PC-3 (cell line): Measurements from ENCODE around the gene DBH. TPM values are rescaled to one million over a fixed set of nuclear protein-coding genes. Genes with fewer than 3 reads are reported as not detected.
A peak's percentile ranks its signal among the peaks of the same experiment; 100 is the strongest.

Source experiments
- ATAC-seq: fragments of 200-7000 bp; cut with Tn5 transposase; 2 replicates; pipeline ENCODE4 v1.9.1; 2020; ENCODE audit warnings: mild to moderate bottlenecking, moderate library complexity
- BruUV-seq: library from RNA; stranded (reverse); fragments of 400-500 nt; replicated peaks from 2 replicates; lab custom pipeline; 2021; lab: Mats Ljungman, UMichigan
- CTCF ChIA-PET: fragments of 300-600 bp; sonication (Branson Sonifier 250); formaldehyde crosslinking; loops from one replicate; lab custom pipeline; 2022; ENCODE audit warnings: antibody characterized with exemption; lab: Charles Lee
- POLR2A ChIA-PET: fragments of 300-600 bp; sonication (Branson Sonifier 250); formaldehyde crosslinking; loops from one replicate; lab custom pipeline; 2022; ENCODE audit warnings: antibody characterized with exemption; ENCODE audit not compliant: unreplicated experiment; lab: Charles Lee
- DNase-seq: peaks from one replicate; pipeline ENCODE4 v3.0.0-alpha.2; 2015
- H2AFZ ChIP-seq: fragments of 300-600 bp; sonication (generic); 2 replicates; pipeline ENCODE4 v1.6.0; 2016; ENCODE audit warnings: antibody characterized with exemption, low read length
- H3F3A ChIP-seq: fragments of 300-600 bp; sonication (generic); one replicate; pipeline ENCODE4 v1.6.0; 2017; ENCODE audit warnings: antibody characterized with exemption, low read length, control low read depth, mild to moderate bottlenecking; ENCODE audit not compliant: unreplicated experiment
- H3K27ac ChIP-seq: fragments of 300-600 bp; sonication (generic); 2 replicates; pipeline ENCODE4 v1.5.1; 2016; ENCODE audit warnings: mild to moderate bottlenecking, low read length
- H3K27me3 ChIP-seq: fragments of 300-600 bp; sonication (generic); 2 replicates; pipeline ENCODE4 v1.6.1; 2016; ENCODE audit warnings: low read length, mixed read lengths
- H3K36me3 ChIP-seq: fragments of 300-600 bp; sonication (generic); 2 replicates; pipeline ENCODE4 v1.6.1; 2016; ENCODE audit warnings: low read depth, mixed run types, low read length, mixed read lengths
- H3K4me1 ChIP-seq: fragments of 300-600 bp; sonication (generic); 2 replicates; pipeline ENCODE4 v1.5.1; 2016; ENCODE audit warnings: low read length; ENCODE audit not compliant: insufficient read depth
- H3K4me2 ChIP-seq: fragments of 300-600 bp; sonication (generic); 2 replicates; pipeline ENCODE4 v1.6.0; 2016; ENCODE audit warnings: low read length
- H3K4me3 ChIP-seq: fragments of 300-600 bp; sonication (generic); 2 replicates; pipeline ENCODE4 v1.5.1; 2016; ENCODE audit warnings: mild to moderate bottlenecking, low read length, mixed read lengths
- H3K79me2 ChIP-seq: fragments of 300-600 bp; sonication (generic); 2 replicates; pipeline ENCODE4 v1.6.1; 2017; ENCODE audit warnings: low read length, mixed read lengths
- H3K9ac ChIP-seq: fragments of 300-600 bp; sonication (generic); 2 replicates; pipeline ENCODE4 v1.6.0; 2016; ENCODE audit warnings: mild to moderate bottlenecking, low read length
- H3K9me2 ChIP-seq: fragments of 300-600 bp; sonication (generic); replicated peaks from 2 replicates; pipeline ENCODE4 v1.6.1; 2016; ENCODE audit warnings: mixed run types, low read length, mixed read lengths
- H3K9me3 ChIP-seq: fragments of 300-600 bp; sonication (generic); 2 replicates; pipeline ENCODE4 v1.6.1; 2016; ENCODE audit warnings: low read length, mixed read lengths
- H4K20me1 ChIP-seq: fragments of 300-600 bp; sonication (generic); 2 replicates; pipeline ENCODE4 v1.6.1; 2016; ENCODE audit warnings: low read length, mixed read lengths
- EZH2 ChIP-seq: fragments of 300-600 bp; sonication (generic); IDR thresholded peaks from one replicate; pipeline ENCODE4 v1.6.1; 2017; ENCODE audit warnings: antibody characterized with exemption, mild to moderate bottlenecking, low read length; ENCODE audit not compliant: unreplicated experiment
- EZH2phosphoT487 ChIP-seq: fragments of 300-600 bp; sonication (generic); IDR thresholded peaks from 2 replicates; pipeline ENCODE4 v1.6.1; 2018; ENCODE audit warnings: mild to moderate bottlenecking, antibody characterized with exemption, low read length, borderline replicate concordance
- intact Hi-C: fragments of 100-400 bp; cut with micrococcal nuclease; formaldehyde crosslinking; loops from 2 replicates; pipeline ENCODE4 v1.9.0; 2023
- total RNA-seq: library from RNA; depleted of rRNA; stranded (reverse); fragments of >200 nt; gene quantifications from 2 replicates; pipeline ENCODE4 v1.2.3, GENCODE V29; 2014
- TF ChIP-seq, protein P1 (sequence below): fragments of 300-600 bp; sonication (generic); conservative IDR thresholded peaks from 2 replicates; pipeline ENCODE4 v1.5.1; 2017; ENCODE audit warnings: antibody characterized with exemption, low read depth, mild to moderate bottlenecking, low read length

The DBH gene
- total RNA-seq, 1 experiment from 2014 or later, result not detected

DNA sequence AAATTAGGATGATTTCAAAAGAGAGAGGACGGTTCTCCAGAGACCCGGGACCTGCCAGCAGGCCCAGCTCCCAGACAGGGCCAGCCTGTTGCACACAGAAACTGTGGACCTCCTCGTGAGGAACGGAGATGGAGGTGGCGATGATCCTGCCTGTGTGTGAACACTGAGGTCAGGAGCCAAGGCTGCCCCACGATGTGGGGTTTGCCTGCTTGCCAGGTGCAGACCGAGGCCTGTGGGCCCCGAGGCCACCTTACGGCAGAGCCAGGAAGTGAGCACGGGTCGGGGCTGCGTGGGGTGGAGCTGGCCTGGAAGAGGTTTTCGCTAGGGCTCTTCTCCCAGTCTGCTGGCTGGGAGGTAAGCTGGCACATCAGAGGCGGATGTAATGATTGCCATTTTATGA is 31.3 kb upstream of the DBH start:
- no peaks in the 10 kb centered on the region for H3K9me3 ChIP-seq
- ATAC-seq (peak; percentile 24; the same call in 1 of the 2 replicates), DNase-seq (no peak)
- H3K9ac ChIP-seq, result no peak overlapping the region
- H3F3A ChIP-seq, result no peaks in the 10 kb centered on the region
- intact Hi-C loops, result no loop called here
- no peaks in the 10 kb centered on the region for H3K36me3 ChIP-seq
- H3K9me2 ChIP-seq, result no peaks in the 10 kb centered on the region
- peaks cover 33% of the 10 kb centered on the region for H3K27me3 ChIP-seq
- H3K4me2 ChIP-seq, result no peak overlapping the region
- H3K27ac ChIP-seq, result no peak overlapping the region
- POLR2A ChIA-PET, result no interaction called here
- TF ChIP-seq, protein P1, sequence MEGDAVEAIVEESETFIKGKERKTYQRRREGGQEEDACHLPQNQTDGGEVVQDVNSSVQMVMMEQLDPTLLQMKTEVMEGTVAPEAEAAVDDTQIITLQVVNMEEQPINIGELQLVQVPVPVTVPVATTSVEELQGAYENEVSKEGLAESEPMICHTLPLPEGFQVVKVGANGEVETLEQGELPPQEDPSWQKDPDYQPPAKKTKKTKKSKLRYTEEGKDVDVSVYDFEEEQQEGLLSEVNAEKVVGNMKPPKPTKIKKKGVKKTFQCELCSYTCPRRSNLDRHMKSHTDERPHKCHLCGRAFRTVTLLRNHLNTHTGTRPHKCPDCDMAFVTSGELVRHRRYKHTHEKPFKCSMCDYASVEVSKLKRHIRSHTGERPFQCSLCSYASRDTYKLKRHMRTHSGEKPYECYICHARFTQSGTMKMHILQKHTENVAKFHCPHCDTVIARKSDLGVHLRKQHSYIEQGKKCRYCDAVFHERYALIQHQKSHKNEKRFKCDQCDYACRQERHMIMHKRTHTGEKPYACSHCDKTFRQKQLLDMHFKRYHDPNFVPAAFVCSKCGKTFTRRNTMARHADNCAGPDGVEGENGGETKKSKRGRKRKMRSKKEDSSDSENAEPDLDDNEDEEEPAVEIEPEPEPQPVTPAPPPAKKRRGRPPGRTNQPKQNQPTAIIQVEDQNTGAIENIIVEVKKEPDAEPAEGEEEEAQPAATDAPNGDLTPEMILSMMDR, result no peak
- TF ChIP-seq EZH2phosphoT487 (no peak), EZH2 (no peak)
- no peak overlapping the region for H3K4me3 ChIP-seq
- CTCF ChIA-PET, result no interaction called here
- no peaks in the 10 kb centered on the region for H4K20me1 ChIP-seq
- H3K4me1 ChIP-seq, result no peaks in the 10 kb centered on the region
- H2AFZ ChIP-seq, result no peak overlapping the region
- H3K79me2 ChIP-seq, result no peaks in the 10 kb centered on the region
- BruUV-seq, result no TSS peak

DNA sequence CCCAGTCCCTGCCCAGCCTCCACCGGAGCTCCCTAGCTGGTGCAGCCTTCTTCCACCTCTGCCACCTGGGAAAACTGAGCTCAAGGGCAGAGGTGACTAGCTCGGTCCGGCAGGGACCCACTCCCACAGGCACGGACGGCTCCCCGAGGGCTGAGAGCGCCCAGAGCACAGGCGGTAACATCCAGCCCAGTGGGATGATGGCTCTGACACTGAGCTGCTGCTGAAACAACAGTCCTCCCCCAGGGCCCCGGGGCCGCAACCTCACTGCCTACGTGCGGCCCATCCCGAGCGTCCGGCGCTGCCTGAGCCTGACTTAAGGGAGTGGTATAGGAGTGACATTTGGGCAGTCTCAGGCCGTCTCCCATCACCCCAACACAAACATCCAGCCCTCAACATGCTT is 30.7 kb upstream of the DBH start:
- no peak overlapping the region for H3K27ac ChIP-seq

DNA sequence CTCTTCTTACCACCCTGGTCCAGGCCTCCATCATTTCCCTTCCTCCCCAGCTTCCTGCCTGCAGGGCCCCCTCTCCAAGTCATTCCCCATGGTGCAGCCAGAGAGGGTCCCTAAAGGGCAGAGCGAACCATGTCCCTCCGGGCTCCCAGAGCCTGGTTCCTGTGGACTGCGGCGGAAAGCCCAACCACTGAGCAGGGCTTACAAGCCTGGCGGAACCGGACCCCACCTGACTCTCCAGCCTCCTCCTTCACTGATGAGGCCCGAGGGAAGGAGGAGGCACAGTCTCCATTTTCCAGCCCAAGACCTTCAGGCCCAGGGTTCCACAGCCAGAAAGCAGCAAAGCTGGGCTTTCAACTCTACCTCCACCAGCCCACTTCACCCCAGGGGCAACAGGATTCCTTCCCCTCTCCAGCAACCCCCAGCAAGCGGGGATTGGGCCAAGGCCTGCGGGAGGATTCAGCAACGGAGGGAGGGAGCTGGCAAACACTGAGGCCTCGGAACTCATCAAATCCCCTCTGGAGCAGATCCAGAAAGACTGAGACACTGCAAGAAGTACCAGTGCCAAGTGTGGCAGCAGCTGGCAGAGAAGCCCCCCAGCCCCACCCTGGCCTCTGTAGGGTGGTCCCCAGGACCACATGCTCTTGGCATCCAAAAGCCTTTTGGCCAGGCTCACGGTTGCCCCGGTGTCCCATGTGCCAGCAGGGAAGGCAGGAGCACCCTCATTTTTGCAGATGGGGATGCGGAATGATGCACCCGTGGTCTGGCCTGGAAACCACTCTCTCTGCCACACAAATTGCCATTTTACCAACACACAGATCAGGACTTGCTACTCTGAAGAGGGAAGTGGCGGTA is 30.1 kb upstream of the DBH start:
- DNase-seq (no peak), ATAC-seq (no peak)
- Histone ChIP-seq H2AFZ (no peak overlapping the region), H3K27me3 (peaks cover 42% of the 10 kb centered on the region), H3K4me3 (no peak overlapping the region), H3K79me2 (no peaks in the 10 kb centered on the region), H3K27ac (no peak overlapping the region), H3K4me1 (no peaks in the 10 kb centered on the region), H3F3A (no peaks in the 10 kb centered on the region), H3K9me2 (no peaks in the 10 kb centered on the region), H3K4me2 (no peak overlapping the region), H3K36me3 (no peaks in the 10 kb centered on the region), H4K20me1 (no peaks in the 10 kb centered on the region), H3K9ac (no peak overlapping the region), H3K9me3 (no peaks in the 10 kb centered on the region)
- intact Hi-C loops, result no loop called here
- ChIA-PET CTCF (no interaction called here), POLR2A (no interaction called here)
- TF ChIP-seq EZH2phosphoT487 (no peak), EZH2 (no peak)
- TF ChIP-seq, protein P1, result no peak
- no TSS peak for BruUV-seq

More for the DNA sequence above, 30.7 kb upstream of the DBH start:
- no peak overlapping the region for H3K4me2 ChIP-seq
- H3K27me3 ChIP-seq, result peaks cover 35% of the 10 kb centered on the region
- ATAC-seq, result no peak
- CTCF ChIA-PET, result no interaction called here
- no peaks in the 10 kb centered on the region for H3K9me2 ChIP-seq
- H3K4me1 ChIP-seq, result no peaks in the 10 kb centered on the region
- BruUV-seq, result no TSS peak
- no peak overlapping the region for H3K9ac ChIP-seq
- H2AFZ ChIP-seq, result no peak overlapping the region
- H3K4me3 ChIP-seq, result no peak overlapping the region
- H3K79me2 ChIP-seq, result no peaks in the 10 kb centered on the region
- H3F3A ChIP-seq, result no peaks in the 10 kb centered on the region
- H3K9me3 ChIP-seq, result no peaks in the 10 kb centered on the region
- no peaks in the 10 kb centered on the region for H3K36me3 ChIP-seq
- TF ChIP-seq EZH2, result no peak
- POLR2A ChIA-PET, result no interaction called here
- intact Hi-C loops, result no loop called here
- no peak for DNase-seq
- H4K20me1 ChIP-seq, result no peaks in the 10 kb centered on the region
